Osteocyte (in vitro differentiated cells): ENCODE measurements around the gene CPN1. TPM values are rescaled to one million over a fixed set of nuclear protein-coding genes. Genes with fewer than 3 reads are reported as not detected.

Experiments
- DNase-seq: peaks from one replicate; pipeline ENCODE4 v3.0.0; 2021; ENCODE audit warnings: mixed read lengths; ENCODE audit not compliant: unreplicated experiment; ENCODE audit errors: extremely low spot score
- H3K27ac Mint-ChIP-seq: one replicate; pipeline ENCODE4 v1.8.0; 2021; ENCODE audit warnings: mild to moderate bottlenecking, mixed read lengths; ENCODE audit not compliant: unreplicated experiment
- H3K27me3 Mint-ChIP-seq: one replicate; pipeline ENCODE4 v1.8.0; 2021; ENCODE audit warnings: mixed read lengths; ENCODE audit not compliant: unreplicated experiment
- H3K36me3 Mint-ChIP-seq: one replicate; pipeline ENCODE4 v1.8.0; 2021; ENCODE audit warnings: mixed read lengths; ENCODE audit not compliant: unreplicated experiment
- H3K4me1 Mint-ChIP-seq: one replicate; pipeline ENCODE4 v1.8.0; 2021; ENCODE audit warnings: mixed read lengths; ENCODE audit not compliant: unreplicated experiment
- H3K4me3 Mint-ChIP-seq: one replicate; pipeline ENCODE4 v1.8.0; 2021; ENCODE audit warnings: mild to moderate bottlenecking, moderate library complexity, mixed read lengths; ENCODE audit not compliant: unreplicated experiment
- H3K9me3 Mint-ChIP-seq: one replicate; pipeline ENCODE4 v1.8.0; 2021; ENCODE audit warnings: mixed read lengths; ENCODE audit not compliant: unreplicated experiment
- total RNA-seq: library from RNA; stranded (reverse); gene quantifications from 2 replicates; pipeline ENCODE4 v1.2.1, GENCODE V29; 2021
- TF ChIP-seq, protein P1 (sequence below): fragments of 200-600 bp; sonication (generic); IDR thresholded peaks from 2 replicates; pipeline ENCODE4 v1.5.0; 2021; ENCODE audit warnings: antibody characterized with exemption, mild to moderate bottlenecking, moderate library complexity

The CPN1 gene
- total RNA-seq, 1 donor from 2014 or later: not detected

GRCh38 chr10:99999319-100000108 lies 82.2 kb downstream of the CPN1 start:
- H3K4me1 Mint-ChIP-seq: peaks cover 76% of the 10 kb centered on the region
- no peak overlapping the region for H3K27ac Mint-ChIP-seq
- H3K4me3 Mint-ChIP-seq: no peak overlapping the region
- H3K36me3 Mint-ChIP-seq: peaks cover 8% of the 10 kb centered on the region
- no peaks in the 10 kb centered on the region for H3K27me3 Mint-ChIP-seq
- TF ChIP-seq, protein P1, sequence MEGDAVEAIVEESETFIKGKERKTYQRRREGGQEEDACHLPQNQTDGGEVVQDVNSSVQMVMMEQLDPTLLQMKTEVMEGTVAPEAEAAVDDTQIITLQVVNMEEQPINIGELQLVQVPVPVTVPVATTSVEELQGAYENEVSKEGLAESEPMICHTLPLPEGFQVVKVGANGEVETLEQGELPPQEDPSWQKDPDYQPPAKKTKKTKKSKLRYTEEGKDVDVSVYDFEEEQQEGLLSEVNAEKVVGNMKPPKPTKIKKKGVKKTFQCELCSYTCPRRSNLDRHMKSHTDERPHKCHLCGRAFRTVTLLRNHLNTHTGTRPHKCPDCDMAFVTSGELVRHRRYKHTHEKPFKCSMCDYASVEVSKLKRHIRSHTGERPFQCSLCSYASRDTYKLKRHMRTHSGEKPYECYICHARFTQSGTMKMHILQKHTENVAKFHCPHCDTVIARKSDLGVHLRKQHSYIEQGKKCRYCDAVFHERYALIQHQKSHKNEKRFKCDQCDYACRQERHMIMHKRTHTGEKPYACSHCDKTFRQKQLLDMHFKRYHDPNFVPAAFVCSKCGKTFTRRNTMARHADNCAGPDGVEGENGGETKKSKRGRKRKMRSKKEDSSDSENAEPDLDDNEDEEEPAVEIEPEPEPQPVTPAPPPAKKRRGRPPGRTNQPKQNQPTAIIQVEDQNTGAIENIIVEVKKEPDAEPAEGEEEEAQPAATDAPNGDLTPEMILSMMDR: no peak
- no peaks in the 10 kb centered on the region for H3K9me3 Mint-ChIP-seq
- DNase-seq: no peak

GRCh38 chr10:99998889-99999288 lies 82.8 kb downstream of the CPN1 start:
- H3K4me3 Mint-ChIP-seq: no peak overlapping the region
- H3K9me3 Mint-ChIP-seq: no peaks in the 10 kb centered on the region
- H3K27ac Mint-ChIP-seq: no peak overlapping the region
- peaks cover 8% of the 10 kb centered on the region for H3K36me3 Mint-ChIP-seq
- H3K27me3 Mint-ChIP-seq: no peaks in the 10 kb centered on the region
- TF ChIP-seq, protein P1: no peak
- peaks cover 78% of the 10 kb centered on the region for H3K4me1 Mint-ChIP-seq
- DNase-seq: no peak

GRCh38 chr10:99996671-99997648 lies 84.7 kb downstream of the CPN1 start:
- Mint-ChIP-seq H3K27ac (peak overlapping the region; percentile 88), H3K27me3 (no peaks in the 10 kb centered on the region), H3K4me1 (peaks cover 73% of the 10 kb centered on the region), H3K36me3 (peaks cover 8% of the 10 kb centered on the region), H3K9me3 (no peaks in the 10 kb centered on the region), H3K4me3 (peak overlapping the region; percentile 51)
- TF ChIP-seq, protein P1: no peak
- DNase-seq: no peak

DNA sequence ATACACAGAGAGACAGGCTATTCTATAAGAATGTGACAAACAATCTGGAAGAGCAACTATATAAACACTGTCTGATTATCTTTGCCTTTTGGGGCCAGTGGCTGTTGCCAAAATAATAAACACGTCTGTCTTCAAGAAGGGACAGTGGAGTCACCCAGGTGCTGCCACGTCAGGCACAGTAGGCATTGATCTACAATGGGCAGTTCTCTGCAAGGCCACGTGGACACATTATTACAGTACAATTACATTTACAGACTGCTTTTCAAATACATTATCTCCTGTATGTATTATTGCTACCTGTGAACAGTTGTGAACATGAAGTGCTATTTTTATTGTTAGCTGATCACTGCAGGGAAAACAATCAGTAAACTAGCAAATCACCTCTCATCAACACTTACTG lies 86.0 kb downstream of the CPN1 start:
- Mint-ChIP-seq H3K4me3 (no peak overlapping the region), H3K4me1 (peaks cover 68% of the 10 kb centered on the region)

More for the DNA sequence above, 86.0 kb downstream of the CPN1 start:
- peaks cover 8% of the 10 kb centered on the region for H3K36me3 Mint-ChIP-seq
- TF ChIP-seq, protein P1: no peak
- no peaks in the 10 kb centered on the region for H3K9me3 Mint-ChIP-seq
- H3K27ac Mint-ChIP-seq: peak overlapping the region; percentile 85
- H3K27me3 Mint-ChIP-seq: no peaks in the 10 kb centered on the region
- no peak for DNase-seq
